ENCODE measurements around the gene CDH7.

CDH7 gene

GRCh38 chr18:65753520-65753919, 2.7 kb downstream of the CDH7 start:
- POLR2A ChIA-PET = no interaction called here
- CTCF ChIA-PET = interaction anchor here (1.1 to 2.9 kb wide), 2 partner anchors 10 to 35 kb away, joined by 3 to 10 read pairs; no protein-coding TSS in a partner anchor
- TF ChIP-seq ZNF384 (IDR thresholded peaks at IDR 0.05) (no peak), ELF4 (IDR thresholded peaks at IDR 0.05) (no peak), CTBP1 (IDR thresholded peaks at IDR 0.05; ENCODE audit: borderline replicate concordance) (no peak), FOXK2 (IDR thresholded peaks at IDR 0.05) (no peak), BHLHE40 (IDR thresholded peaks at IDR 0.05; ENCODE audit: borderline replicate concordance) (no peak), NFRKB (IDR thresholded peaks at IDR 0.05) (no peak), SUZ12 (IDR thresholded peaks at IDR 0.05) (no peak), SP1 (IDR thresholded peaks at IDR 0.05) (no peak), PKNOX1 (IDR thresholded peaks at IDR 0.05) (no peak), LEF1 (IDR thresholded peaks at IDR 0.05; ENCODE audit: borderline replicate concordance) (no peak)
- DNase-seq (ENCODE audit: extremely low spot score) = peak; percentile 33

DNA sequence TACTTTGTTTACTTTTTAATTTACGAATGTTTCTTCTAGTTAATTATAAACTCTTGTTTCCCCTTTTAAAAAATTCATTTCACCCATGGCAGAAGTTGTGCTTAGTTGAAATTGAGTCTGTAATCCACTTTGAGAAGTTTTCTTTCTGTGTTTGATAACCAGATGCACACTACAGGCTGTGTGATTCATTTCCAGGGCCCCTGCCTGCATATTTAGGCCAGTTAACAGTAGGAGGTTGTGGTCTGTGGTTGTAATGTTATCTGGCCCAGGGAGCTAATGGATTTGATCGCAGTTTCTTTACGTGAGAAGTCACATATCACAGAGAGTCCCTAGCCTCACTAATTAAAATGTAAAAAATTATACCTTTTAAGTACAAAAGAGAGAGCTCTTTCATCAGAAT, 3.3 kb downstream of the CDH7 start:
- ChIA-PET CTCF (interaction anchor here (1.1 to 2.9 kb wide), 2 partner anchors 10 to 34 kb away, joined by 3 to 10 read pairs; no protein-coding TSS in a partner anchor), POLR2A (no interaction called here)
- TF ChIP-seq BHLHE40 (IDR thresholded peaks at IDR 0.05; ENCODE audit: borderline replicate concordance) (no peak), ELF4 (IDR thresholded peaks at IDR 0.05) (no peak), HDGF (IDR thresholded peaks at IDR 0.05; ENCODE audit: borderline replicate concordance) (no peak), TARDBP (IDR thresholded peaks at IDR 0.05) (no peak), FOXA1 (IDR thresholded peaks at IDR 0.05) (no peak), SP1 (IDR thresholded peaks at IDR 0.05) (no peak), LEF1 (IDR thresholded peaks at IDR 0.05; ENCODE audit: borderline replicate concordance) (no peak), SUZ12 (IDR thresholded peaks at IDR 0.05) (no peak), ARNT (IDR thresholded peaks at IDR 0.05) (no peak), NFRKB (IDR thresholded peaks at IDR 0.05) (no peak), FOXM1 (IDR thresholded peaks at IDR 0.05; ENCODE audit: borderline replicate concordance) (no peak), ZNF384 (IDR thresholded peaks at IDR 0.05) (no peak), CTBP1 (IDR thresholded peaks at IDR 0.05; ENCODE audit: borderline replicate concordance) (no peak), FOXK2 (IDR thresholded peaks at IDR 0.05) (no peak), L3MBTL2 (conservative IDR thresholded peaks at IDR 0.05) (no peak)
- peak; percentile 8 for DNase-seq (ENCODE audit: extremely low spot score)

- TF ChIP-seq HDGF (IDR thresholded peaks at IDR 0.05; ENCODE audit: borderline replicate concordance) = no peak
- TF ChIP-seq SP1 (IDR thresholded peaks at IDR 0.05) = no peak
- TF ChIP-seq SUZ12 (IDR thresholded peaks at IDR 0.05) = no peak
- no peak for TF ChIP-seq CTBP1 (IDR thresholded peaks at IDR 0.05; ENCODE audit: borderline replicate concordance)
- TF ChIP-seq FOXK2 (IDR thresholded peaks at IDR 0.05) = no peak
- no peak for TF ChIP-seq TARDBP (IDR thresholded peaks at IDR 0.05)
- no peak for TF ChIP-seq FOXA1 (IDR thresholded peaks at IDR 0.05)
- no peak for TF ChIP-seq L3MBTL2 (conservative IDR thresholded peaks at IDR 0.05)
- TF ChIP-seq ARNT (IDR thresholded peaks at IDR 0.05) = no peak
- no peak for TF ChIP-seq NFRKB (IDR thresholded peaks at IDR 0.05)
- TF ChIP-seq ZNF384 (IDR thresholded peaks at IDR 0.05) = no peak
- no peak for TF ChIP-seq PKNOX1 (IDR thresholded peaks at IDR 0.05)
- TF ChIP-seq FOXM1 (IDR thresholded peaks at IDR 0.05; ENCODE audit: borderline replicate concordance) = no peak
- POLR2A ChIA-PET = no interaction called here
- DNase-seq (ENCODE audit: extremely low spot score) = no peak
- CTCF ChIA-PET = no interaction called here
Observed at GRCh38 chr18:65755616-65756015, 4.8 kb downstream of the CDH7 start.

DNA sequence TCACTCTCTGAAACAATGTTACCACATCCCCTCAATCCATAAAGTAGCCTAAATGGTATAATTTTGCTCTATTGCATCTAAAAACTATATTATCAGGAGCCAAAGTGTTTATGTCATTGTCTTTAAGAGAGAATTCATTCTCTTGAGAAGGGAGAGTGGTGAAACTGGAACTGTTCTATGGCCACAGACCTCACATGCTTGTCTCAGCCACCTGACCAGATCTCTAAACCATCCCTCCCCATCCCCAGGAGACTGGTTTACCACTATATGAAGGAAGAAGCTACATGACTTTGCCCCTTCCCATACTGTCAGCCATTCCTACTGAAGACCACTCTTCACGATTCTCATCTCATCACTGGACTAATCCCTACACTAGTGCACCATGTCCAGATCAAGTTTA, 9.6 kb downstream of the CDH7 start:
- CTCF ChIA-PET = no interaction called here

DNA sequence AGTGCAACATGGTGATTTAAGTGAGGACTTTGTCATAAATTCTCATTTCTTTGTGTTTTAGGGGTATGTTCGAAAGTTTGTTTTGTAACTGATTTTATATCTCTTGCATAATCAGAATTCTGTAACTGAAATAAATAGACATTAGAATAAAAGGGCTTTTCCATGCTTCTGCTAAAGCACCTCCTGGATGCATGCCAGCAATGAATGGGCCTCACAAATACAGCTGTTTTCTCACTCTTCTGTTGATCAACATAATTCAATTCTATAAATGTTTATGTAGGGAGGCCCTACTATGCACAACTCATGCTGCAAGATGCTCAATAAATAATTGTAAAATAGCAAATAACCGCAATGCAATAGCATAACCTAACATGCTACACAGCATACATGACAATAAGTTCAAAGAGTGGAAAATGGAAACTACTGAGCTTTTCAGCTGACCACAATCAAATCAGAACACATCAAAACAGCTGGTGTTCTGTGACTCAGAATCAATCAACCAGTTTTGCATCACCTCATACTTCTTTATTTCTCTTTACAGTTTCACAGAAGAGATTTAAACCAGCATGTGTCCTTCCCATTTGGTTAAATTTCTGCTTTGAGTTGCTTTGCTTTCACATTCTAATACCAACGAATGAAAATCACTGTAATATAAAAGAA, 11.0 kb downstream of the CDH7 start:
- TF ChIP-seq FOXK2 (IDR thresholded peaks at IDR 0.05) (no peak), ARNT (IDR thresholded peaks at IDR 0.05) (no peak), HDGF (IDR thresholded peaks at IDR 0.05; ENCODE audit: borderline replicate concordance) (no peak), FOXA1 (IDR thresholded peaks at IDR 0.05) (no peak), CTBP1 (IDR thresholded peaks at IDR 0.05; ENCODE audit: borderline replicate concordance) (no peak), SP1 (IDR thresholded peaks at IDR 0.05) (no peak), TARDBP (IDR thresholded peaks at IDR 0.05) (no peak), LEF1 (IDR thresholded peaks at IDR 0.05; ENCODE audit: borderline replicate concordance) (no peak), SUZ12 (IDR thresholded peaks at IDR 0.05) (no peak), ZNF384 (IDR thresholded peaks at IDR 0.05) (no peak), L3MBTL2 (conservative IDR thresholded peaks at IDR 0.05) (no peak), PKNOX1 (IDR thresholded peaks at IDR 0.05) (no peak), NFRKB (IDR thresholded peaks at IDR 0.05) (no peak), ELF4 (IDR thresholded peaks at IDR 0.05) (no peak), FOXM1 (IDR thresholded peaks at IDR 0.05; ENCODE audit: borderline replicate concordance) (no peak), BHLHE40 (IDR thresholded peaks at IDR 0.05; ENCODE audit: borderline replicate concordance) (no peak)
- DNase-seq (ENCODE audit: extremely low spot score) = no peak
- CTCF ChIA-PET = no interaction called here
- POLR2A ChIA-PET = no interaction called here

More for the DNA sequence above, 9.6 kb downstream of the CDH7 start:
- no peak for DNase-seq (ENCODE audit: extremely low spot score)
- POLR2A ChIA-PET = no interaction called here
- TF ChIP-seq ELF4 (IDR thresholded peaks at IDR 0.05) = no peak
- TF ChIP-seq FOXM1 (IDR thresholded peaks at IDR 0.05; ENCODE audit: borderline replicate concordance) = no peak
- TF ChIP-seq TARDBP (IDR thresholded peaks at IDR 0.05) = no peak
- no peak for TF ChIP-seq BHLHE40 (IDR thresholded peaks at IDR 0.05; ENCODE audit: borderline replicate concordance)
- no peak for TF ChIP-seq ZNF384 (IDR thresholded peaks at IDR 0.05)
- TF ChIP-seq FOXA1 (IDR thresholded peaks at IDR 0.05) = no peak
- TF ChIP-seq NFRKB (IDR thresholded peaks at IDR 0.05) = no peak

- DNase-seq (ENCODE audit: extremely low spot score) = no peak
- ChIA-PET POLR2A (no interaction called here), CTCF (no interaction called here)
- TF ChIP-seq BHLHE40 (IDR thresholded peaks at IDR 0.05; ENCODE audit: borderline replicate concordance) (no peak), SP1 (IDR thresholded peaks at IDR 0.05) (no peak), LEF1 (IDR thresholded peaks at IDR 0.05; ENCODE audit: borderline replicate concordance) (no peak), SUZ12 (IDR thresholded peaks at IDR 0.05) (no peak), FOXK2 (IDR thresholded peaks at IDR 0.05) (no peak), CTBP1 (IDR thresholded peaks at IDR 0.05; ENCODE audit: borderline replicate concordance) (no peak), FOXA1 (IDR thresholded peaks at IDR 0.05) (no peak), HDGF (IDR thresholded peaks at IDR 0.05; ENCODE audit: borderline replicate concordance) (no peak), ZNF384 (IDR thresholded peaks at IDR 0.05) (no peak)
Observed at GRCh38 chr18:65762556-65762955, 11.7 kb downstream of the CDH7 start.

All from HEK293T (cell line).